GM12873 (cell line): ENCODE measurements around the gene C3orf20.

Experiments
- TF ChIP-seq, protein P1 (sequence below): IDR thresholded peaks from 2 replicates; pipeline ENCODE4 v1.5.1; 2012; ENCODE audit warnings: low read depth, mild to moderate bottlenecking, moderate library complexity, low read length, control low read depth; ENCODE audit not compliant: insufficient read depth; ENCODE audit errors: missing control alignments

The C3orf20 gene

GRCh38 chr3:14632442-14632930 is 42.5 kb upstream of the C3orf20 start:
- TF ChIP-seq, protein P1, sequence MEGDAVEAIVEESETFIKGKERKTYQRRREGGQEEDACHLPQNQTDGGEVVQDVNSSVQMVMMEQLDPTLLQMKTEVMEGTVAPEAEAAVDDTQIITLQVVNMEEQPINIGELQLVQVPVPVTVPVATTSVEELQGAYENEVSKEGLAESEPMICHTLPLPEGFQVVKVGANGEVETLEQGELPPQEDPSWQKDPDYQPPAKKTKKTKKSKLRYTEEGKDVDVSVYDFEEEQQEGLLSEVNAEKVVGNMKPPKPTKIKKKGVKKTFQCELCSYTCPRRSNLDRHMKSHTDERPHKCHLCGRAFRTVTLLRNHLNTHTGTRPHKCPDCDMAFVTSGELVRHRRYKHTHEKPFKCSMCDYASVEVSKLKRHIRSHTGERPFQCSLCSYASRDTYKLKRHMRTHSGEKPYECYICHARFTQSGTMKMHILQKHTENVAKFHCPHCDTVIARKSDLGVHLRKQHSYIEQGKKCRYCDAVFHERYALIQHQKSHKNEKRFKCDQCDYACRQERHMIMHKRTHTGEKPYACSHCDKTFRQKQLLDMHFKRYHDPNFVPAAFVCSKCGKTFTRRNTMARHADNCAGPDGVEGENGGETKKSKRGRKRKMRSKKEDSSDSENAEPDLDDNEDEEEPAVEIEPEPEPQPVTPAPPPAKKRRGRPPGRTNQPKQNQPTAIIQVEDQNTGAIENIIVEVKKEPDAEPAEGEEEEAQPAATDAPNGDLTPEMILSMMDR = no peak

- TF ChIP-seq, protein P1 = no peak
Measured at GRCh38 chr3:14633417-14633816, 41.5 kb upstream of the C3orf20 start.

GRCh38 chr3:14633819-14634424 is 41.0 kb upstream of the C3orf20 start:
- TF ChIP-seq, protein P1 = peak; percentile 94

GRCh38 chr3:14634763-14635400 is 40.1 kb upstream of the C3orf20 start:
- TF ChIP-seq, protein P1 = no peak

DNA sequence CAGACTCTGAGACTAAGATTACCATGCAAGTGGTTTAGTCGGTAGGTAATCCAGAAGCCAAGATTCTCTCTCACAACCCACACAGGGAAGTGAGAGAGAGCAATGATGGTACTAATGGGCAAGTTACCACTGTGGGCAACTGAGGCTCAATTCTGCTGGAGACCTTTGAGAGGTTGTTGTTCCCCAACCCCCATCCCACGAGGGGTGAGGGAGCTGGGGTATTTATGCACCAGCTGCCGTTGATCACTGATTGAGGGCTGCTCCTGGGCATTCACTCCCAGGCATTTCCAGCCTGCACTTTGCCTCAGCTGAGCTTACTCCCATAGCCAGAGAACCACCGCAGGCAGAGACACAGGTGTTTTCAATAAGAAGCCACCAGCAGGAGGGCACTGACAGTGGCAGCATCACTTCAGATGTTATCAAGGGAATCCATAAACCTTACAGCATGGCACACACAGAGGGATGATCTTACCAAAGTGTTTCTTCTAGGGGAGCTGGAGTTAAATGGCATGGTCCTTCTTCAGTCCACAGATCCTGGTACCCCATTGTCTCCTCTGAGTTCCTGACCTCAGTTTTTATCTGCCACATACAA is 38.3 kb upstream of the C3orf20 start:
- TF ChIP-seq, protein P1 = no peak

DNA sequence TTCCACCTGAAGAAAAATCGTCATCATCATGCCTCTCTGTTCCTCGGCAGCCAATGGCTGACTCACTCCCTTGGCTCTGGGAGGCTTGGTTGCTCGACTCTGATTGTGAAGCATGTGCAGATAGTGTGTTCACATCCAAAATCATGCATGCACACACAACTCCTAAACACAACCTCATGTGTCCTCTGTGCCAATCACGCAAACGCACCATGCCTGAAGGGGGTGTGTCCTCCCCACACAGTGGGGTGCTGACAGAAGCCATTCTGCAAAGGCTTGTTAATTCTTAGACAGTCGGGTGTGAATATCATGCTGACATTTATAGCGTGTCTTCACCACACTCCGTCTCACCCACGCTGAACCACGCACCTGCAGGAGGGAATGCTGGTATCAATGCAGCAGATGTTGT is 34.8 kb upstream of the C3orf20 start:
- TF ChIP-seq, protein P1 = no peak

DNA sequence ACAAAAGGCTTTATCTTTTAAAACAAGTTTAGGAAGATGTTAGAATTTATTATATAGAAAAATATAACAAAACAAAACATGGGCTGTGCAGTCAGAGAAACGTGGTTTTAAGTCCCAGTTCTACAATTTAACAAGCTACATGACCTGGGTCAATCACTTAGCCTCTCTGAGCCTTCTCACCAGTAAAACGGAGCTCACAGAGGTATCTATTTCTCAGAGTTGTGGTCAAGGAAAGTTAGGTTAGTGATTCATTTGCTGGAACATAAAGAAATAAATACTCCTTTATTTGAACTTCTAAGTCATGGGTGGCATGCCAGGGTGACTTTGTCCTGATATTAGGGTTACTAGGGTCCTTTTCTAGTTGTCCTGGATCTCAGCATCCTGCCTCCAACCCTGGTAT is 34.2 kb upstream of the C3orf20 start:
- TF ChIP-seq, protein P1 = no peak
